ENCODE data around the gene SELPLG.

DNA sequence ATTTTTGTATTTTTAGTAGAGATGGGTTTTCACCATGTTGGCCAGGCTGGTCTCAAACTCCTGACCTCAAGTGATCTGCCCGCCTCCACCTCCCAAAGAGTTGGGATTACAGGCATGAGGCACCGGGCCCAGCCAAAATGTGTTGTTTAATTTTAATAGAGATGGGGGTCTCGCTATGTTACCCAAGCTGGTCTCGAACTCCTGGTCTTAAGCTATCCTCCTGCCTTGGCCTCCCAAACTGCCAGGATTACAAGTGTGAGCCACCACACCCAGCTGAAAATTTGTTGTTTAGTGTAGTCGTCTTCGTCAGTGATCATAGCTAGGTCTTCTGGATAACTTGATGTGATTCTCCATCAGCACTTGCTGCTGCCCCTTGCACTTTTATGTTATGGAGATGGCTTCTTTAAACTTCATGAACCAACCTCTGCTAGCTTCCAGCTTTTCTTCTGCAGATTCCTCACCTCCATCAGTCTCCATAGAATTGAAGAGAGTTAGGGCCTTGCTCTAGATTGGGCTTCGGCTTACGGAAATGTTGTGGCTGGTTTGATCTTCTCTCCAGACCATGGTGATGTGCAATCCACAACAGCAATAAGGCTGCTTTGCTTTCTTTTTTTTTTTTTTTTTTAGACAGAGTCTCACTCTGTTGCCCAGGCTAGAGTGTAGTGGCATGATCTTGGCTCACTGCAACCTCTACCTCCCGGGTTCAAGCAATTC is 58.3 kb downstream of the SELPLG start:
- TF ChIP-seq, protein P1, sequence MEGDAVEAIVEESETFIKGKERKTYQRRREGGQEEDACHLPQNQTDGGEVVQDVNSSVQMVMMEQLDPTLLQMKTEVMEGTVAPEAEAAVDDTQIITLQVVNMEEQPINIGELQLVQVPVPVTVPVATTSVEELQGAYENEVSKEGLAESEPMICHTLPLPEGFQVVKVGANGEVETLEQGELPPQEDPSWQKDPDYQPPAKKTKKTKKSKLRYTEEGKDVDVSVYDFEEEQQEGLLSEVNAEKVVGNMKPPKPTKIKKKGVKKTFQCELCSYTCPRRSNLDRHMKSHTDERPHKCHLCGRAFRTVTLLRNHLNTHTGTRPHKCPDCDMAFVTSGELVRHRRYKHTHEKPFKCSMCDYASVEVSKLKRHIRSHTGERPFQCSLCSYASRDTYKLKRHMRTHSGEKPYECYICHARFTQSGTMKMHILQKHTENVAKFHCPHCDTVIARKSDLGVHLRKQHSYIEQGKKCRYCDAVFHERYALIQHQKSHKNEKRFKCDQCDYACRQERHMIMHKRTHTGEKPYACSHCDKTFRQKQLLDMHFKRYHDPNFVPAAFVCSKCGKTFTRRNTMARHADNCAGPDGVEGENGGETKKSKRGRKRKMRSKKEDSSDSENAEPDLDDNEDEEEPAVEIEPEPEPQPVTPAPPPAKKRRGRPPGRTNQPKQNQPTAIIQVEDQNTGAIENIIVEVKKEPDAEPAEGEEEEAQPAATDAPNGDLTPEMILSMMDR (IDR thresholded peaks at IDR 0.05) = no peak
- TF ChIP-seq POLR2A (IDR thresholded peaks at IDR 0.05) = no peak
- TF ChIP-seq EP300 (IDR thresholded peaks at IDR 0.05) = no peak

All from stomach (tissue), 4 donors.